Measurements from ENCODE around the gene APBB1.

Gene APBB1

GRCh38 chr11:6389905-6390717, 28.8 kb downstream of the APBB1 start, which contains the start of gene SMPD1:
TSS of gene SMPD1 (plus strand) at chr11:6390474. CDS start at chr11:6390599, 125 bp downstream.
- peak within 1 kb of the TSS; percentile 57 for H3K4me3 ChIP-seq (ENCODE audit: low read depth, low read length)
- DNase-seq (ENCODE audit: low read depth) = peak; percentile 89
- no peak for TF ChIP-seq MYC (IDR thresholded peaks at IDR 0.05; ENCODE audit: low read depth, low read length)
- peak; percentile 36 for TF ChIP-seq POLR2A (IDR thresholded peaks at IDR 0.05; ENCODE audit: extremely low read depth, insufficient read length)
- TF ChIP-seq MAX (IDR thresholded peaks at IDR 0.05; ENCODE audit: low read depth, low read length) = peak; percentile 73

- no peak for TF ChIP-seq MAX (IDR thresholded peaks at IDR 0.05; ENCODE audit: low read depth, low read length)
- no peak for TF ChIP-seq POLR2A (IDR thresholded peaks at IDR 0.05; ENCODE audit: extremely low read depth, insufficient read length)
- TF ChIP-seq MYC (IDR thresholded peaks at IDR 0.05; ENCODE audit: low read depth, low read length) = no peak
- TF ChIP-seq CTCF (IDR thresholded peaks at IDR 0.05; ENCODE audit: low read depth, low read length) = no peak
- DNase-seq (ENCODE audit: low read depth) = no peak
- H3K4me3 ChIP-seq (ENCODE audit: low read depth, low read length) = no peak overlapping the region
Observed at GRCh38 chr11:6388748-6389147, 30.1 kb downstream of the APBB1 start.

GRCh38 chr11:6387811-6388599, 30.9 kb downstream of the APBB1 start:
- H3K4me3 ChIP-seq (ENCODE audit: low read depth, low read length) = no peak overlapping the region
- DNase-seq (ENCODE audit: low read depth) = no peak
- TF ChIP-seq POLR2A (IDR thresholded peaks at IDR 0.05; ENCODE audit: extremely low read depth, insufficient read length) (no peak), MAX (IDR thresholded peaks at IDR 0.05; ENCODE audit: low read depth, low read length) (no peak), CTCF (IDR thresholded peaks at IDR 0.05; ENCODE audit: low read depth, low read length) (no peak), MYC (IDR thresholded peaks at IDR 0.05; ENCODE audit: low read depth, low read length) (no peak)

GRCh38 chr11:6385046-6385777, 33.7 kb downstream of the APBB1 start:
- no peak for DNase-seq (ENCODE audit: low read depth)
- TF ChIP-seq MAX (IDR thresholded peaks at IDR 0.05; ENCODE audit: low read depth, low read length) (no peak), MYC (IDR thresholded peaks at IDR 0.05; ENCODE audit: low read depth, low read length) (no peak), CTCF (IDR thresholded peaks at IDR 0.05; ENCODE audit: low read depth, low read length) (no peak), POLR2A (IDR thresholded peaks at IDR 0.05; ENCODE audit: extremely low read depth, insufficient read length) (no peak)
- H3K4me3 ChIP-seq (ENCODE audit: low read depth, low read length) = no peak overlapping the region

- H3K4me3 ChIP-seq (ENCODE audit: low read depth, low read length) = no peak overlapping the region
- no peak for DNase-seq (ENCODE audit: low read depth)
- TF ChIP-seq MYC (IDR thresholded peaks at IDR 0.05; ENCODE audit: low read depth, low read length) = no peak
- no peak for TF ChIP-seq POLR2A (IDR thresholded peaks at IDR 0.05; ENCODE audit: extremely low read depth, insufficient read length)
- TF ChIP-seq MAX (IDR thresholded peaks at IDR 0.05; ENCODE audit: low read depth, low read length) = no peak
- TF ChIP-seq CTCF (IDR thresholded peaks at IDR 0.05; ENCODE audit: low read depth, low read length) = no peak
Observed at GRCh38 chr11:6378640-6378989, 40.3 kb downstream of the APBB1 start.

All from NB4 (cell line).